HL-60/S4 treated with retinoic acid at 250 ng/mL for 4 days and 3 days (cell line): ENCODE measurements around the gene C4orf51.

ENCODE experiments used
- in situ Hi-C: fragments of 300-500 bp; cut with MboI; formaldehyde crosslinking; loops from 2 replicates; pipeline ENCODE4 v1.7.0; 2022; ENCODE audit warnings: low sequenced_read_pairs

The C4orf51 gene

GRCh38 chr4:145709336-145709735 lies 29.4 kb downstream of the C4orf51 start:
- in situ Hi-C loops = no loop called here

DNA sequence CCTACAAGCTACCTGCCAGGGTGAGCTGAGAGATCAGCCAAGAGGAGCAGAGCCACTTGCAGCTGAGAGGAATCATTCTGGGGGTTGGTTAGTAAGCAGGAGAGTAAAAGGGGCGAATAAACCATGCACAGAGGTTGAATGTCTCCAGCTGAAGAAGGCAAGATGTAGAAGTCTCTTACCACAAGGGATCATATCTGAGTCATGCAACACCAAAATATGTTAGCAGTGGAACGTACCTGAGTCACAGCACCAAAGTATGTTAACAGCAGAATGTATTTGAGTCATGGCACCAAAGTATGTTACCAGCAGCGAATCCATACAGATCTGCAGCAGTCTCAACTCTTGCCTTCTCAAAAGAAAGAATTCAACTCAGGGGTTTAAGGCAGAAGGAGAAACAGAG lies 29.9 kb downstream of the C4orf51 start:
- in situ Hi-C loops = no loop called here

- in situ Hi-C loops = no loop called here
These were observed 36.3 kb downstream of the C4orf51 start for GRCh38 chr4:145716200-145716599.

DNA sequence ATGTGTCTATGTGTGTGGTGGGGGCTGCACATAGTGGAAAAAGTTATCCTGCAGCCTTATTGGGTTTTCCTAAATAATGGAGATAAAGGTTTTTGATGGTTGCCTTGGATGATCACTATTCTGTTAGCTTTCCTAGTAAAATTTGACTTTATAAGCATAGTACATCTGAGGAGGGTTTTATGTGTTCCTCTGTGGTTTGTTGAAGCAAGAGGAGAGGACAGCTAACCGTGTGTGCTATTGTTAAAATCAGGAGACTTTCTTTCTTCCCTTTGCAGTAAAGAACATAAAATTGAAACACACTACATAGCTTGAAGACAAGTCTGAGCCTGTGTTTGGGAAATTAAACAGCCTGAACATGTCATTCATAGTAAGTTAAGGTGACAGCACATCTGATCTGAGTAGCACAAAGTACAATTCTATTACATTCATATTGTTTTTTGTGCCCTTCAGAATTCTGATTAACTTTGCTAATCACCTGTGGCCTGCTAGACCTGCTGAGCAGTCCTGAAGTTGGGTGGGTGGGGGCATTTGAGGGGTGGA lies 36.8 kb downstream of the C4orf51 start:
- in situ Hi-C loops = no loop called here

DNA sequence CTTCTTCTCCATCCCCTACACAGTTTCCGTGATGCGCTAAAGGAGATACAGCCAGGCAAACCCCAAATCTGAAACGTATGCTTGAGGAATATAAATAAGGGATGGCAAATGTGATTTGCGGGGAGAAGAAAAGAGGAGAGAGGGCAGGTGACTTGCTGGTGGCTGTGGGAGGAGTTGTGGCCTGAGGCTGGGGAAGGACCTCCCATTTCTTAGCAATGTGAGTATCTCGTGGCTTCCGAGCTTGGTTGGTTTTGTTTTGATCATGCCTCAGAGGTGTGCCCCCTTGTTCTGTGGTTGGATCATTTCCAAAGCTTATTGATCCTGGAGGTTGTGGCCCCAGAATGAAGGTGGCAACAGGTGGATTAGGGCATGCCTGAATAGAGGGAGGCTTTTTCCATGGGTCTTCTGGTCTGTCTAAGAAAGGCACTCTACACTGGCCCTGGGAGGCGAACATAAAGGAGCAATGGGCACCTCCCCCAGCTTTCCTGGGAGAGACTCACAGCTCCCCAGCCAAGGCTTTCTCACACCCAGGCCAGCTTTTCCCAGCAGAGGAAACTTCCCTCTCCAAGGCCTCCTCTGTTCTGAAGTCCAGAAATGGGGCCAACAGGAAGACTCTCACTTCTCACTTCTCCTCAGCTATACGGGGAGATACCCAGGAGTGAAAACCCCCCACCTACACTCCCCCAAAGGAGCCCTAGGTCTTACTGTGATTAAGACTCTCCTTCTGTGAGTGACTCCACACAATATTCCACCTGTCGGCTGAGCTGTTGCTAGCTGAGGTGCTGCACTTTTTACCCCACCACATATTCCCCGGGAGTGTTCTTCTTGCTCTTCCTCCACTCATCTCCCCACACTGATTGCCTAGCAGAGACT lies 40.0 kb downstream of the C4orf51 start:
- in situ Hi-C loops = no loop called here

DNA sequence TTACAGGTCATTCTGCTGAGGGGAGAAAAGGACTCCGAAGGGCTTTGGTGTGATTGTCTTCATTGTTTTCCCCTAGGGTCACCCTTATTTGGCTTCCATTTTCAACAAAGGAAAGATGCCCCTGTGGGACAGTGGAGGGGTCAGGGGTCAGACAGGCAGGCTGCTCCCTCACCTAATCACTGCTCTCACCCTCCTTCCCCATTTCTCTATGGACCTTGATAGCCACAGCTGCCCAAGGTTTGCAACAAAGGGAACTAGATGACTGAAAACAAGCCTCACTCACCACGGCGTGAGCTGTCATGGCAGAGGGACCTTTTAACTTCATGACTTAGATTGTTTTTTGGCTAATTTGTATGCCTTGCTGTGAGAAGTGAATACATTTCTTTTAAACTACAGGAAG lies 40.7 kb downstream of the C4orf51 start:
- in situ Hi-C loops = no loop called here

DNA sequence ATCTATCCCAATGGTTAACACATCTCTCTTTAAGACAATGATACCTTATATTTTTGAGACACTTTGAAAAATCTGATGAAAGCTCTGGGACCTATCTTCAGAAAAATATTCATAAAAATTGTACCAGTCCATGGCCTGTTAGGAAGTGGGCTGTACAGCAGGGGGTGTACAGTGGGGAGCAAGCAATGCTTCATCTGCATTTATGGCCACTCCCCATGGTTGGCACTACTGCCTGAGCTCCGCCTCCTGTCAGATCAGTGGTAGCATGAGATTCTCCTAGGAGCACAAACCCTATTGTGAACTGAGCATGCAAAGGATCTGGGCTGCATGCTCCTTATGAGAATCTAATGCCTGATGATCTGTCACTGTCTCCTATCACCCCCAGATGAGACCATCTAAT lies 42.6 kb downstream of the C4orf51 start:
- in situ Hi-C loops = no loop called here

DNA sequence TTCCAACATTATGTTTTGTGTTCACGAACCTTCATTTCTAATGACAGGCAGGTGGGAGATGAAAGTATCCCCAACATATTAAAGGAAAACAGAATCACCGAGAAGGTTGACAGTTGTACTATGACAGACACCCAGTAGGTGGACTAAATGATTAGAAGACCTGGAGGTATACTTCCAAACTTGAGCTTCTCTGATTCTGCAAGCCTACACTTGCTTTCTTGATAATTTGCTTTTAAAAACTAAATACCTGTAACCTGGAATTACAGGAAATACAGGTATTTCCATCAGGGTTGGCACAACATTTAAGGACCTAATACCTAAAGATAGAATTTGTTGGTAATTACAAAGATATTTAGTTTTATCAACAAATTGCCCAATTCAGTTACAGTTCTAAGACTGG lies 43.4 kb downstream of the C4orf51 start:
- in situ Hi-C loops = no loop called here

GRCh38 chr4:145730026-145730425 lies 50.1 kb downstream of the C4orf51 start:
- in situ Hi-C loops = no loop called here

DNA sequence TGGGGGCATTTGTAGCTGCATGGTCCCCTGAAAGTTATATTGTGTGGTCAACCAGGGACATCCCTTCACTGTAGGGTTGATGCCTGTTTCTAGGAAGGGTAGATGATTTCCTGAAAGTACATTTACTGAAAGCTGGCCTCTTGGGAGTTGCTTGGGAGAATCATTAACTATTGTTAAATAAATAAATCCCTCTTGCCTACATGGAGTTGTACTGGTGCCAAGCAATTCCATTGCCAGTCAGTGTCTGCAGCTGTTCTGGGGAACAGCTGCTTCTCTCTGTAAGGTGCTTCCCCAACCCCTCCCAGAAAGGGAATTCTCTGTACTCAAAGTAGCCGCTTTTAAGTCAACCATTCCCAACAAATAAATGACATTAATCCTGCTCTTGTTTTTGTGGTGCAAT lies 51.1 kb downstream of the C4orf51 start:
- in situ Hi-C loops = no loop called here

DNA sequence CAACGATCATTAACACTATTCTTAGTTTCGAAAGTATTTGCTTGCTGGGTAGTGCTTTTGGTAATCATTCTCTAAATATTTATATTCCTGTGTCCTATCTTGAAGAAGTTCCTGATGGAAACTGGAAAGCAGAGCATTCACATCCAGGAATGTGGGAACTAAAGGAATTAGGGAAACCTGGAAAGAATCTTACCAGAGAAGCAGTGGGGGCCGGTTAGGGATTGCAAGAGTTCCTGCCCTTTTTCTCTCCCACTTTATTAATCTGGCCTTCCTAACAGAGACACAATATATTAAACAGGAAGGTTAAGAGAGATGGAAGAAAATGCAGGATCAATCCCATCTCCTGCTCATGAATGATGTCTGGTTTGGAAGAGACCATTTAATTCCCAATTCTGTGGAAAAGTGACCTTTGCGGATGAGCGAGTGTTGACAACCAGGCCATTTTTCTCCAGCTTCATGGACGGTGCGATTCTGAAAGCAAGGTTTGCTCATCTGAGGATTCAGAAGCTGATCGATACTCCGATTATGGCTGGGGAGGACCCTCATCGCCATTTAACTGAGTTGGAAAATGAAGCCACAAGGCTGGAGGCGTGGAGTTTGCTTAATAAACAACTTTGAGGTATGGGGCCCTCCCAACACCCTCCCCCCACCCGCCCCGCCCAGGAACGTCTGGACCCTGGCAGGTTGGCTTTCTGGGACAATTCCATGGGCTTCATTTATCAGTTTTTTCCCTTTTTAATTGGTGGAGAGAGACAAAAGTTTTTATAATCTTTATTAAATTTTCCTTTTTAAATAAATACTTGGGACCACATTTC lies 52.3 kb downstream of the C4orf51 start:
- in situ Hi-C loops = no loop called here

GRCh38 chr4:145732895-145733880 lies 53.2 kb downstream of the C4orf51 start:
- in situ Hi-C loops = no loop called here

- in situ Hi-C loops = no loop called here
These were observed 54.1 kb downstream of the C4orf51 start for GRCh38 chr4:145734031-145734430.

DNA sequence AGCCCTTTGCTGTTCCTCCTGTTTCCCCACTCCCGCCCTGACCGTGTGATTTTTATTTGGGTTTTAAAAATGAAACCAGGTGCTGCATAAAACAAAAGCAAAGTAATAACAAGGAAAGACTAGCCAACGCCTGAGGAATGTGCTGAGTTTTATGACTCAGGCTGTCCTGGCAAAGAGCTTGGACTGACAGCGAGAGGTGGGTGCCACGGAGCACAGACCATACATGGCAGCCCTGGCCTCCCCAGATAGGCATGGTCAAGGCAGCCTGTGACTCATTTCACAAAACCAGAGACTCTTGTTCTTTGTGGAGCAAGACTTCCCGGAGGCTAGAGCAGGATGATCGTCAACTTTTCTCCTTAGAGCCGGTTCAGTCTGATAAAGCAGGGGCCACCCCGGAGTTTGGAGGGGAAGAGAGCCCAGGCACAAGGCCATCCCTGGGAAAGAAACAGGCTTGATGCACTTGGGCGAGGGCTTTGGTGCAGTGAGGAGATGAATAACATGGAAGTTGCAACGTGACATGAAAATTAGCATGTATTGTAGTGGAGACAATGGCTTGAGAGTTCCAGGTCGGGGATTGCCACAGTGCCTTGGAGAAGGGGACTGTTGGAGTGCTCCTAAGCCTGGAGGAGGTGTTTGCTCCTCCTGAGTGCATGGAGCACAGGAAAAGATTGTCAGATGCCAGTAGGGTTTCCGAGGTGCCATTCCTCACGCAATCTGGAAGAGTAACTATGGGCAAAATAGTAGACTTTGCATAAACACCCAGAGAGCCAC lies 54.8 kb downstream of the C4orf51 start:
- in situ Hi-C loops = no loop called here

DNA sequence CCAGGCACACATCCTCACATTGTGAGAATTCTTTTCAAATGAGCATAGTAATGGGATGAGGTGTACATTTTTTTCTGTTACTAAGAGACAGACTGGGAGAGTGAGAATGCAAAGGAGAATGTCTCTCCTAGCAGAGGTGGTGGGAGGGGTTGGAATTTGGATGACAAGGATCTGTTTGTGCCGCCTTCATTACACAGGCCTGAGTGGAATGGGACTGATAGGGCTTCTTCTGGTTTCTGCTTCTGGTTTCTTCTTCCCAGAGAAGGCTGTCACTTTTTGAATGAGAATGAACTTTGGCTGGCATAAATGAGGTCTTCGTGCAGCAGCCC lies 55.4 kb downstream of the C4orf51 start:
- in situ Hi-C loops = no loop called here

GRCh38 chr4:145735827-145736226 lies 55.9 kb downstream of the C4orf51 start:
- in situ Hi-C loops = no loop called here

GRCh38 chr4:145736241-145736831 lies 56.4 kb downstream of the C4orf51 start:
- in situ Hi-C loops = no loop called here

GRCh38 chr4:145739845-145740244 lies 59.9 kb downstream of the C4orf51 start:
- in situ Hi-C loops = no loop called here

GRCh38 chr4:145740806-145741205 lies 60.9 kb downstream of the C4orf51 start:
- in situ Hi-C loops = no loop called here

DNA sequence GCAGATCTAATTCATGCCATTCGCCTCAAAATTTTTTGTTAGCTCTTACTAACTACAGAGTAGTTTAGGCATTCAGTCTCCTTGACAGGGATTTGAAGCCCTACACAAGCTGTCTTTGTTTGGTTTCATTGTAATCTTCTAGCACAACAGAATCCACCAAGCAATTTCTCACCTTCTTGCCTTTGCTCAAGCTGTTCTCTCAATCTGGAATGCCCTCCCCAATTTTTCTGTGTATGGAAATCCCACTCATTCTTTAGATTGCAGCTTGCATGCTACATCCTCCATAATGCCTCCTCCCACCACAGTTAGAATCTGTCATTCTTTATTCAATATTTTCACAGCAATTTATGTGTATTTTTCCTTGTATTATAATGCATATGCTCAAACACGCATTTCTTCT lies 63.7 kb downstream of the C4orf51 start:
- in situ Hi-C loops = no loop called here
